Astrocyte (in vitro differentiated cells and primary cell): ENCODE measurements around the gene TCF7.

Experiments
- CTCF ChIP-seq: IDR thresholded peaks from 2 replicates; pipeline ENCODE4 v1.5.1; 2011; ENCODE audit warnings: low read depth, mild to moderate bottlenecking, inconsistent platforms, low read length, moderate library complexity; ENCODE audit not compliant: insufficient read depth
- EZH2 ChIP-seq: IDR thresholded peaks from 2 replicates; pipeline ENCODE4 v1.6.1; 2012; ENCODE audit warnings: mild to moderate bottlenecking, low read length, inconsistent platforms; ENCODE audit not compliant: insufficient read depth

- no peak for TF ChIP-seq CTCF
- TF ChIP-seq EZH2, result no peak
Observed at GRCh38 chr5:134123360-134123759, 8.9 kb downstream of the TCF7 start.
